Stimulated activated effector memory CD8-positive, alpha-beta T cell treated with anti-CD3 and anti-CD28 coated beads, Interleukin-12 subunit alpha, Interleukin-12 subunit beta, amount 100 ng/mL, for 72 hours (primary cell): Measurements from ENCODE around the gene GRID1.
"Not testable (repeated sequence)": the region's sequence is repeated elsewhere in the genome, so short reads cannot be mapped to it uniquely, and the experiment has no call there.

Source experiments
- ATAC-seq: fragments of 150-1000 bp; cut with Tn5 transposase; 2 replicates; pipeline ENCODE4 v1.10.0; 2021
- DNase-seq, 2 donors: peaks; one replicate each; pipeline ENCODE4 v3.0.0; 2021 to 2022; ENCODE audit warnings: low spot score in 2 of 2
- H3K27ac Mint-ChIP-seq: one replicate; pipeline ENCODE4 v1.8.0; 2022; ENCODE audit warnings: mild to moderate bottlenecking, mixed read lengths
- H3K36me3 Mint-ChIP-seq: one replicate; pipeline ENCODE4 v1.8.0; 2022; ENCODE audit warnings: mild to moderate bottlenecking, mixed read lengths
- H3K4me1 Mint-ChIP-seq: one replicate; pipeline ENCODE4 v1.8.0; 2022; ENCODE audit warnings: mixed read lengths
- H3K4me3 Mint-ChIP-seq: one replicate; pipeline ENCODE4 v1.8.0; 2022; ENCODE audit warnings: mild to moderate bottlenecking, mixed read lengths
- H3K9me3 Mint-ChIP-seq: one replicate; pipeline ENCODE4 v1.8.0; 2022; ENCODE audit warnings: mixed read lengths

GRID1 gene

DNA sequence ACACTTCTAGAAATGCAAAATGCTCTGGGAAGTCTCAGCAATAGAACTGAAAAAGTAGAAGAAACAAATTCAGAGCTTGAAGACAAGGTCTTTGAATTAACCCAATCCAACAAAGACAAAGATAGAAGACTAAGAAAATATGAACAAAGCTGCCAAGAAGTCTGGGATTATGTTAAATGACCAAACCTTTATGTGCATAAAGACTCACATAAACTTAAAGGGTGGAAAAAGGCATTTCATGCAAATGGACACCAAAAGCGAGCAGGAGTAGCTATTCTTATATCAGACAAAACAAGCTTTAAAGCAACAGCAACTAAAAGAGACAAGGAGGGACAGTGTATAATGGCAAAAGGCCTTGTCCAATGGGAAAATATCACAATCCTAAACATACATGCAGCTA, 274.3 kb downstream of the GRID1 start:
- H3K4me3 Mint-ChIP-seq, DNase-seq, H3K4me1 Mint-ChIP-seq, H3K27ac Mint-ChIP-seq, H3K36me3 Mint-ChIP-seq, ATAC-seq, H3K9me3 Mint-ChIP-seq: not testable (repeated sequence)

DNA sequence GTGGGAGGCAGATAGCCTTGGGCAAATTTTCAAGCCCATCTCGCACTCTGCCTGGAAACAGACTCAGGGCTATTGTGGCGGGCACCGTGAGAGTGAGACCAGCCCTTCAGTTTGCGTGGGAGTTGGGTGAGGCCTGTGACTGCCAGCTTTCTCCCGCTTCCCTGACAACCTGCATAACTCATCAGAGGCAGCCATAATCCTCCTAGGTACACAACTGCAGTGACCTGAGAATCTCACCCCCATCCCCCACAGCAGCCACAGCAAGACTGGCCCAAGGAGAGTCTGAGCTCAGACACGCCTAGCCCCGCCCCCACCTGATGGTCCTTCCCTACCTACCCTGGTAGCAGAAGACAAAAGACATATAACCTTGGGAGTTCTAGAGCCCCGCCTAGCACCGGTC, 275.4 kb downstream of the GRID1 start:
- DNase-seq (no peak), ATAC-seq (no peak)
- Mint-ChIP-seq H3K9me3 (no peaks in the 10 kb centered on the region), H3K36me3 (no peaks in the 10 kb centered on the region), H3K4me1 (no peaks in the 10 kb centered on the region), H3K4me3 (no peak overlapping the region), H3K27ac (no peak overlapping the region)

DNA sequence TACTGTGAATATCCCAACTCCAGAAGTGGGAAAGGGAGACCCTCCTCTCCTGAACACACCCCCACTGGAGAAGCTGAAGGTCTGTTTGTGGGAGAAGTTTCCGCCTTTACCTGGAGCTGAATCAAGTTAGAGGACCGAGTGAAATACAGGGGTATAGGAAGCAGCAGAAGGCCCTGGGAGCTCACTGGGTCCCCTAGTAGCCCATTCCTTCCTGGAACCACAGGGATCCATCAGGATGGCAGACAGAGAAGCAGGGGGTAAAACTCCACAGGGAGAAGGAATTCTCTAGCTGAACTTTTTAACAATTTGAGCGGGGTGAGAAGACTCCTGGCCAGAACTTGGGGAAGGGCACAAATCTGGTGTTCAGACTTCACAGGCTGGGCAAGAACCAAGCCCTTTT, 275.8 kb downstream of the GRID1 start:
- no peaks in the 10 kb centered on the region for H3K9me3 Mint-ChIP-seq
- H3K4me3 Mint-ChIP-seq: no peak overlapping the region
- ATAC-seq (no peak), DNase-seq (no peak)
- H3K36me3 Mint-ChIP-seq: no peaks in the 10 kb centered on the region
- no peaks in the 10 kb centered on the region for H3K4me1 Mint-ChIP-seq
- no peak overlapping the region for H3K27ac Mint-ChIP-seq

DNA sequence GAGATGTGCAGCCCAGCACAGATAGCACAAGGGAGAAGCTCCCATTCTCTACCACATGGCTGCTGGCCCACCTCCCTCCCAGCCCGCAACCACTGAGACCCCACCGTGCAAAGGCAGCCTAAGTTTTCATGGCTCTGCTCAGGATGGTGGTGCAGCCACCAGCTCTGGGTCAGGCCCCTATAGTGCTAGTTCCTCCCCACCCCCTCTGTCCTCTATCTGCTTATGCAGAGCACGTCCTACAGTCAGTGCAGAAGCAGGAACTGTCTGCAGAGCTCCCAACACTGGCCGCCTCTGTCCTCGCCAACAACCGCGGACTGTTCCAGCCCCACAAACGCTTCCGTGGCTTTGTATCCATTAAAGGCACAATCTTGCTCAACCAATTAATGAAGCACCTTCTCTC, 278.9 kb downstream of the GRID1 start:
- Mint-ChIP-seq H3K4me3 (no peak overlapping the region), H3K36me3 (no peaks in the 10 kb centered on the region), H3K9me3 (no peaks in the 10 kb centered on the region), H3K4me1 (no peaks in the 10 kb centered on the region), H3K27ac (no peak overlapping the region)
- ATAC-seq: no peak
- no peak for DNase-seq

DNA sequence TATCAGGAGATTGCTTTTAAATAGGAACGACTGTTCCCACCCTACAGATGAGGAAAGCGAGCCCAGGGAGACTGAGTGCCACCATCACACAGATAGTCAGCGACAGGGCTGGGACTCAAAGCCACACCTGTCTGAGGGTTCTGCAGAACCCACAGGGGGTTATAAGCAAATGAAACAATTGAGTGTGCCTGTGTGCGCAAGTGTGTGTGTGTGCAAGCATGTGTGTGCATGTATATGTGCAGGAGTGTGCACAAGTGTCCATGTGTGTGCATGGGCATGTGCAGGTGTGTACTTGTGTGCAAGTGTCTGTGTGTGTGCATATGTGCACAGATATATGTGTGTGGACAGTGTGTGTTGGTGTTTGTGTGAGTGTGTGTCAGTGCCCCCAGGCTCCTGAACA, 280.2 kb downstream of the GRID1 start:
- H3K9me3 Mint-ChIP-seq: no peaks in the 10 kb centered on the region
- no peak for DNase-seq
- no peak for ATAC-seq
- H3K36me3 Mint-ChIP-seq: no peaks in the 10 kb centered on the region
- no peak overlapping the region for H3K4me3 Mint-ChIP-seq
- no peaks in the 10 kb centered on the region for H3K4me1 Mint-ChIP-seq
- H3K27ac Mint-ChIP-seq: no peak overlapping the region

DNA sequence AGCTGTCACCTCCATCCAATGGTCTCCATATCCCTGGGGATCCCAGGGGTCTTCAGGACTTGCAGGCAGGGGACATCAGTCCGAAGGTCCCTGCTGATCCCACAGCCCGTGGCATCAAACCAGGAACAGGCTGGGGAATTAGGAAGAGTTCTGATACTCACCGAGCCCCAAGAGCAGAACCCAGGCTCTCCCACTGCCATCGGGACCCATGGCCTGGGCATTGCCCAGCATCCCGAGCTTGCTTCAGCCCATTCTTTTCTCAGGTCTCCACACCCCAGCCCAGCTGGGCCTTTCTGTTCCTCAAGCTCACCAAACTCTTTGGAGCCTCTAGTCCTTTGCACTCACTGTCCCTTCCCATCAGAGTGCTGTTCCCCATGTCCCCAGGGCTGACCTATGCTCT, 280.9 kb downstream of the GRID1 start:
- ATAC-seq (peak; percentile 3), DNase-seq (no peak)
- Mint-ChIP-seq H3K4me3 (no peak overlapping the region), H3K36me3 (no peaks in the 10 kb centered on the region), H3K4me1 (no peaks in the 10 kb centered on the region), H3K27ac (no peak overlapping the region), H3K9me3 (no peaks in the 10 kb centered on the region)

DNA sequence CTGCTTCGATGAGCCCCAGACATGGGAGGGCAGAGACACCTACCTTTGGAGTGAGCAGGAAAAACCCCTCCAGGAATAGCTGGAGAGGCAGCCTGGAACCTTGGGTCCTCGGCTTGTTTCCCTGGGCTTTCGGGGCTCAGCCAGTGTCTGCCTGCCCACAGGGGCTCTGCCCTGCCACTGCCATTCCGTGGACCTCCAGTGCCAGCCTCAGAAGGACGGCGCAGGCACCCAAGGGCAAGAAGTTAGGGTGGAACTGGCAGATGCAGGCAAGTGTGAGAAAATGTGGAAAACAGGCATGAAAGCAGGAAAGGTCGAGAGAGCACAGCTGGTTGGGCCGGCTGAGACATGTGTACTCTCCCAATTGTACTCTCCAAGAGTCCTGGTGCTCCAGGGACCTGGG, 281.5 kb downstream of the GRID1 start:
- Mint-ChIP-seq H3K36me3 (no peaks in the 10 kb centered on the region), H3K27ac (no peak overlapping the region), H3K4me1 (no peaks in the 10 kb centered on the region), H3K4me3 (no peak overlapping the region), H3K9me3 (no peaks in the 10 kb centered on the region)
- DNase-seq: no peak
- ATAC-seq: no peak

DNA sequence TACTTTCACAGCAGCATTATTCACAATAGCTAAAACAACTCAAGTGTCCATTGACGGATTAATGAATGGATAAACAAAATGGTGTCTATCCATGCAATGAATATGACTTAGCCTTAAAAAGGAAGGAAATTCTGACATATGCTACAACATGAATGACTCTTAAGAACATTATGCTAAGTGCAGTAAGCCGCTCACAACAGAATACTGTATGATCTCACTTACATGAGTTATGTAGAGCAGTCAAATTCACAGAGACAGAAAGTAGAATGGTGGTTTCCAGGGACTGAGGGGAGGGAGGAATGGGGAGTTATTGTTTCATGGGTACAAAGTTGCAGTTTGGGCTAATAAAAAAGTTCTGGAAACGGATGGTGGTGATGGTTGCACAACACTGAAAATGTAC, 282.0 kb downstream of the GRID1 start:
- ATAC-seq (no peak), DNase-seq (no peak)
- no peaks in the 10 kb centered on the region for H3K36me3 Mint-ChIP-seq
- no peak overlapping the region for H3K27ac Mint-ChIP-seq
- no peaks in the 10 kb centered on the region for H3K9me3 Mint-ChIP-seq
- no peaks in the 10 kb centered on the region for H3K4me1 Mint-ChIP-seq
- no peak overlapping the region for H3K4me3 Mint-ChIP-seq

DNA sequence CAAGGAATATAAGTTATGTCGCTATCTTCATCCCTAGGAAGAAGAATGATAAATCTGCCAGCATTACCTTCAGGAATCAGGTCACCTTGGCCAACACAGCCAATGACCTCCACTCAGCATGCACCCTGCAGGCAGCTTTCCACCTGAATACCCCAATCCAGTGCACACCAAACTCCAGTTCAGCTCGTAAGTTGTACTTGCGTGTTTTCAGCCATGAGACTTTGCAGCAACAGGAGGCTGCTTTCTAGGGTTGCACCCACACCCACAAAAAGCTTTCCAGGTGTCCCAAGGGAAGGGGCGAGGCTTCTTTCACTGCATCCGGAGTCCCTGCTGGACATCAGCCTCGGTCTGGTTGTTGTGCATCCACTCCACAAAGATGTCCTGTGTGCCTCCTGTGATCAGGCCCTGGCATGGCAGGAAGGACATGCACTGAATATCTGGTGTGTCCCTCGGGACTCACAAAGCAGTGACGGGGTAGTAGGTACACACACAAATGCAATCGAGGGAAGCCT, 282.9 kb downstream of the GRID1 start:
- H3K36me3 Mint-ChIP-seq: no peaks in the 10 kb centered on the region
- no peak for ATAC-seq
- no peak overlapping the region for H3K4me3 Mint-ChIP-seq

DNA sequence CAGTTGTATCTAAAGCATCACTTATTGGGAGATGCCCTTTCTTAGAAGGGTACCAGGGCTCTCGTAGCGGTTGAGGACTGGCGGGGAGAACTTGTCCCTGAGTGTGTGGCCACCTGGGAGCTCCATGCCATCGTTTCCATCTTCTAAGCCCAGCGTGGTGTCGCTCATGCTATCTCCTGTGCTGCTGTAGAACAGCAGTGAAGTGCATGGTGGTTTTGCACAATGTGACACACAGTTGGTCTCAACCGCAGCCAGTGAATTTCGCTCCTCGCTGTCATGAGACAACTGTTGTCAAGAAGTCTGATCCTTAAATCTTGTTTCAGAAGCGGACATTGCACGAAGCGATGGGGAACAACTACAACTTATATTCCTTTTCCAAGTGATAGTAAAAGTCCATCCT, 283.4 kb downstream of the GRID1 start:
- Mint-ChIP-seq H3K4me3 (no peak overlapping the region), H3K9me3 (no peaks in the 10 kb centered on the region), H3K36me3 (no peaks in the 10 kb centered on the region), H3K27ac (no peak overlapping the region), H3K4me1 (no peaks in the 10 kb centered on the region)
- ATAC-seq (no peak), DNase-seq (no peak)

More for the DNA sequence above, 282.9 kb downstream of the GRID1 start:
- Mint-ChIP-seq H3K4me1 (no peaks in the 10 kb centered on the region), H3K9me3 (no peaks in the 10 kb centered on the region), H3K27ac (no peak overlapping the region)
- no peak for DNase-seq

DNA sequence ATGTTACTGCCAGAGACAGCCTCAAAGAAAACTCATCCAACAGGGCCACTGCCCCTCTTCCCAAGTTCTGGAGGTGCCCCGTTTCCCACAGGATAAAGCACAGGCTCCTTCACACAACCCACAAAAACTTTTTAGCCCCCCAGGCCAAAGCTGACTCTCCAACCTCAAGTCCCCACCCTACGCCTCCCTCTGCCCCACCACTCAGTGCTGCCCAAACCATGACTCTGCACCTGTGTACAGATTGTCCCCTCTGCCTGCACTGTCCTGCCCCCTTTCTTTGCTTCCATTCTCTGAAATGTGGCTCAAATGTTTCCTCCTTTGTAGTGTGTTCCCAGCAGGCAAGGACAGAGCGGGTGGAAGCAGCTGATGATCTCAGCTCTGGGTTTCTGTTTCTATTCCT, 284.0 kb downstream of the GRID1 start:
- Mint-ChIP-seq H3K27ac (no peak overlapping the region), H3K9me3 (no peaks in the 10 kb centered on the region), H3K36me3 (no peaks in the 10 kb centered on the region), H3K4me1 (no peaks in the 10 kb centered on the region), H3K4me3 (no peak overlapping the region)
- ATAC-seq (no peak), DNase-seq (no peak)

DNA sequence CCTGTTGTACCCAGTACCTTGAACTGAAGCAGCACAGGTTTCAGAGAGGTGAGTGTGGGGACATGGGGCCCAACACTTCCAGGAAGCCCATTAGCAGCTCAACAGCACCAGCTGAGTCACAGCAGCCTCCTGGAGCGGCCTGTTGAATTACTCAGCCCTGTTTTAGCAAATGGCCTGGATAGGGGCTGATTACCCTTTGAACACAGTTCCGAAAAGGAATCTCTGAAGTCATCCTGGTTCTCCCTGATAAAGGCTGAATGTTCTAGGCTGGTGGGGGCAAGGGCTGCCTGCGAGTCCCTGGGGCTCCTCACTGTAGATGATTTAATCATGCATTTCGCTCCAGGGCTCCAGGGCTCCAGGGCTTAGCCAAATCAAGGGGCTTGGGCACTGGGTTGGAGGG, 287.5 kb downstream of the GRID1 start:
- DNase-seq (no peak), ATAC-seq (peak; percentile 36)
- H3K4me3 Mint-ChIP-seq: no peak overlapping the region
- H3K4me1 Mint-ChIP-seq: no peaks in the 10 kb centered on the region
- H3K9me3 Mint-ChIP-seq: peaks cover 2% of the 10 kb centered on the region
- no peaks in the 10 kb centered on the region for H3K36me3 Mint-ChIP-seq
- H3K27ac Mint-ChIP-seq: no peak overlapping the region

DNA sequence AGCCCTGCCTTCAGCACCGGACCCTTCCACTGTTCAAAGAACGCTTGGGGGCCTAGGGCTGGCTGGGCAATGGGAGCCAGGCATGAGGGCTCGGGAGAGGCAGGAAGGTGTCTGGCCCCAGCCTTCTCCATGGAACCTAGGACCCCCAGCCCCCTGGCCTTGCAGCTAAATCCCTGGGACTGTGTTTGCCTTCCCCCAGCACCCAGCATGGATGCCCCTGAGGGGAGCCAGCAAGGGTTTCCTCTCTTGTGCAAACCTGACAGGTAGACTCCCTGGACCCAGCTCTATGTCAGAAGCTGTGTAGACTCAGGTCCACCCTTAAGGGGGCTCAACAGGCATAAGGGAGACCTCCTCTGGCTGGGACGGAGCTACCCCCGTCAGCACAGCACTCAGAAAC, 288.0 kb downstream of the GRID1 start:
- no peak overlapping the region for H3K27ac Mint-ChIP-seq
- DNase-seq (no peak), ATAC-seq (no peak)
- no peaks in the 10 kb centered on the region for H3K4me1 Mint-ChIP-seq
- H3K36me3 Mint-ChIP-seq: no peaks in the 10 kb centered on the region
- H3K9me3 Mint-ChIP-seq: peaks cover 2% of the 10 kb centered on the region
- no peak overlapping the region for H3K4me3 Mint-ChIP-seq

DNA sequence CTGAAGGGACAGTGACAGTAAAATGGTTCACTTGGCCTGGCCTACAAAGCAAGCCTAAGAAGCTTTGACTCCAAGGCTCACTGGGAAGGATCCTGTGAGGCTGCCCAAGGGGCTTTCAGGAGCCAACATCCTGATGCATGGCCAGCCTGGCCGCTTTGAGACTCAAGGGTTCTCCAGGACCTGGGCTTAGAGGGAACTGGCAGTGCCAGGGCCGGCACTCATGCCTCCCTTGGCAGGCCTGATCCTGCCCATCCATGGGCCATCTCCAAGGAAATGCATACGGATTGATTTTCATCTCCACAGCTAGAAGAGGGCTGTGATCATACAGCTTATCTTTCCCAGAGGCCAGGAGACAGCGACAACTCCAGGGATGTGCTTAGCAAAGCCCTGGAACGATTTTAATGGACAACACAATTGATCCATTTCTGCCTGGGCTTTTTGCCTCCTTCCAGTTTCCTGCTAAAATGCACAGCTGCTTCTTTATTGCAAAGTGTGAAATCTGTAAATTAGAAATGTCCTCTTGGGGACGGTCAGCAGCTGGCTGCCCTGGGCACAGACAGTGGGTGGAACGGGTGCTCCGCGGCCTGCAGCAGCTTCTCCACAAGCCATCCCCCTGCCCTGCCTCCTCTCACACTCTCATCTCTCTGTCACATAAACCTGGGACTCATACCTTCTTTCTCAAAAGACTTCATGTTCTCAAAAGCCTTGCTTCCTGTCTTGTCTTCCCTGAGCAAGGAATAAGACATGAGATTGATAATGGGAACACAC, 288.5 kb downstream of the GRID1 start:
- no peak overlapping the region for H3K27ac Mint-ChIP-seq
- peaks cover 2% of the 10 kb centered on the region for H3K9me3 Mint-ChIP-seq
- H3K4me3 Mint-ChIP-seq: no peak overlapping the region
- no peaks in the 10 kb centered on the region for H3K4me1 Mint-ChIP-seq
- H3K36me3 Mint-ChIP-seq: no peaks in the 10 kb centered on the region
- DNase-seq: no peak
- no peak for ATAC-seq

DNA sequence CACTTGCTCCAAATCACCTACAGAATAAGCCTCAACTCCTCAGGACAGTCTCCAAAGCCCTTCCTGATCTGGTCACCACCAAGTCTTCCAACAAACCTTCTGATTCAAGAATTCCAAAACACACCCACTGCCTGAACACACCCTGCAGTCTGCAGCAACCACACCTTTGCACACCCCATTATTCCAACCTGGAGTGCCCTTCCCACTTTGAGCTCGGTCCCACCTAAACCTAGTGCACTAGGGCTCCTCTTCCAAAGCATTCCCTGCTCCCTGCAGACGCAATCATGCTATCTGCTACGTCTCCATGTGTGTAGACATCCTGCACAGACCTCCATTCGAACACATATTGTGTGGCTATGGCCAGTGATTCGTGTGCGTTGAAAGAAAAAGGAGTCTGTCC, 289.3 kb downstream of the GRID1 start:
- Mint-ChIP-seq H3K9me3 (peaks cover 2% of the 10 kb centered on the region), H3K27ac (no peak overlapping the region), H3K4me1 (no peaks in the 10 kb centered on the region), H3K4me3 (no peak overlapping the region), H3K36me3 (no peaks in the 10 kb centered on the region)
- ATAC-seq: no peak
- no peak for DNase-seq

DNA sequence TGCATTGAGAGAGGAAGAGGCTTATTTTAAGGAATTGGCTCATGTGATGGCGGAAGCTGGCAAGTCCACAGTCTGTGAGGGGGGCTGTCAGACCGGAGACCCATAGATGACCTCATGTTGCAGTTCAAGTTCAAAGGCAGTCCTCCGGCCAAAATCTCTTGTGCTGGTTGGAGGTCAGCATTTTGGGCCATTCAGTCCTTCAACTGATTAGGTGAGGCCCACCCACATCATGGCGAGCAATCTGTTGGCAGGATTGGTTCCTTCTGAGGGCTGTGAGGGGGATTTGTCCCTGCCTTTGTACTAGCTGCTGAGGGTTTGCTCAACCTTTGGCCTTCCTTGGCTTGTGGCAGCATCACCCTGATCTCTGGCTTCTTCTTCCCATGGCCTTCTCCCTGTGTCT, 290.1 kb downstream of the GRID1 start:
- not testable (repeated sequence) for H3K27ac Mint-ChIP-seq, DNase-seq, H3K9me3 Mint-ChIP-seq, H3K4me1 Mint-ChIP-seq, H3K36me3 Mint-ChIP-seq, ATAC-seq, H3K4me3 Mint-ChIP-seq

DNA sequence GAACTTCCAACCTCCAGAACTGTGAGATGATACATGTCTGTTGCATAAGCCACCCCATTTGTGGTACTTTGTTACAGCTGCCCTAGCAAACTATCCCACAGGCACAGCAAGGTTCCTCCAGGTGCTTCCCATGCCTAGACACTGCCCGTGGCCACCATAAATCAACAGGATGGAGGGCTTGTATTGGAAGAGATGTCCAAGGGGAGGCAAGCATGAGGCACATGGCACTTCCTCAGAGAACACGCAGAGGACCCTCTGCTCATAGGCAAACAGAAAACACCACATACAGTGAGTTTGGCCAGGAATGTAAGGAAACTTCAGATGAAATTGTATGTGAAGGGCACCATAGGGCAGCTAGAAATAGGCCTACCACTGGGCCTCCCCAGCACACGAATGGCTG, 291.1 kb downstream of the GRID1 start:
- DNase-seq: no peak

More for the DNA sequence above, 291.1 kb downstream of the GRID1 start:
- Mint-ChIP-seq H3K4me1 (no peaks in the 10 kb centered on the region), H3K4me3 (no peak overlapping the region), H3K27ac (no peak overlapping the region), H3K36me3 (no peaks in the 10 kb centered on the region), H3K9me3 (peaks cover 2% of the 10 kb centered on the region)
- no peak for ATAC-seq
